H9 (cell line): ENCODE measurements around the gene GNB1L. TPM values are rescaled to one million over a fixed set of nuclear protein-coding genes. Genes with fewer than 3 reads are reported as not detected.

Source experiments
- DNase-seq: peaks from one replicate; pipeline ENCODE4 v3.0.0-alpha.2; 2017
- H2AFZ ChIP-seq: one replicate; pipeline ENCODE4 v1.6.1; 2013; ENCODE audit warnings: mild to moderate bottlenecking, low read length, control low read depth, moderate library complexity
- H2AK5ac ChIP-seq: 2 replicates; pipeline ENCODE4 v1.6.1; 2013; ENCODE audit warnings: low read length, control low read depth, mixed read lengths; ENCODE audit not compliant: insufficient read length
- H2BK120ac ChIP-seq: one replicate; pipeline ENCODE4 v1.6.1; 2013; ENCODE audit warnings: low read depth, mild to moderate bottlenecking, low read length, control low read depth, inconsistent platforms; ENCODE audit not compliant: poor library complexity, severe bottlenecking
- H2BK12ac ChIP-seq: 2 replicates; pipeline ENCODE4 v1.6.1; 2013; ENCODE audit warnings: low read length, control low read depth, mixed read lengths, low read depth; ENCODE audit not compliant: insufficient read length
- H2BK15ac ChIP-seq: 2 replicates; pipeline ENCODE4 v1.6.1; 2013; ENCODE audit warnings: low read depth, low read length, control low read depth
- H2BK20ac ChIP-seq: one replicate; pipeline ENCODE4 v1.6.1; 2013; ENCODE audit warnings: low read depth, mild to moderate bottlenecking, low read length, control low read depth, inconsistent platforms; ENCODE audit not compliant: poor library complexity, severe bottlenecking
- H2BK5ac ChIP-seq: 2 replicates; pipeline ENCODE4 v1.6.1; 2013; ENCODE audit warnings: low read length, control low read depth, mixed read lengths; ENCODE audit not compliant: insufficient read length
- H3K14ac ChIP-seq: 2 replicates; pipeline ENCODE4 v1.6.1; 2013; ENCODE audit warnings: low read length, control low read depth; ENCODE audit not compliant: insufficient read depth
- H3K18ac ChIP-seq: 2 replicates; pipeline ENCODE4 v1.6.1; 2013; ENCODE audit warnings: low read depth, mild to moderate bottlenecking, mixed read lengths, low read length, control low read depth; ENCODE audit not compliant: insufficient read length
- H3K23ac ChIP-seq: 2 replicates; pipeline ENCODE4 v1.6.1; 2013; ENCODE audit warnings: low read length, control low read depth, mixed read lengths, low read depth; ENCODE audit not compliant: insufficient read length
- H3K23me2 ChIP-seq: 2 replicates; pipeline ENCODE4 v1.6.1; 2013; ENCODE audit warnings: low read depth, mild to moderate bottlenecking, mixed read lengths, low read length, control low read depth; ENCODE audit not compliant: insufficient read length, poor library complexity, severe bottlenecking
- H3K27ac ChIP-seq: 2 replicates; pipeline ENCODE4 v1.5.1; 2013; ENCODE audit warnings: low read length, control low read depth, mixed read lengths, low read depth; ENCODE audit not compliant: insufficient read length
- H3K27me3 ChIP-seq: 2 replicates; pipeline ENCODE4 v1.6.1; 2013; ENCODE audit warnings: low read length, control low read depth, inconsistent platforms; ENCODE audit not compliant: insufficient read depth
- H3K4ac ChIP-seq: 2 replicates; pipeline ENCODE4 v1.6.1; 2013; ENCODE audit warnings: low read depth, mild to moderate bottlenecking, control low read depth, inconsistent platforms, low read length, moderate library complexity
- H3K4me1 ChIP-seq: 2 replicates; pipeline ENCODE4 v1.6.1; 2013; ENCODE audit warnings: low read length, control low read depth, inconsistent platforms; ENCODE audit not compliant: insufficient read depth
- H3K4me2 ChIP-seq: 2 replicates; pipeline ENCODE4 v1.6.1; 2013; ENCODE audit warnings: low read length, control low read depth, mixed read lengths; ENCODE audit not compliant: insufficient read length, insufficient read depth
- H3K56ac ChIP-seq: 2 replicates; pipeline ENCODE4 v1.6.1; 2013; ENCODE audit warnings: low read depth, mild to moderate bottlenecking, mixed read lengths, low read length, control low read depth; ENCODE audit not compliant: insufficient read length
- H3K79me1 ChIP-seq: 2 replicates; pipeline ENCODE4 v1.6.1; 2013; ENCODE audit warnings: low read depth, mild to moderate bottlenecking, moderate library complexity, low read length, control low read depth, inconsistent platforms; ENCODE audit not compliant: insufficient read depth, poor library complexity, severe bottlenecking
- H3K79me2 ChIP-seq: 2 replicates; pipeline ENCODE4 v1.6.1; 2013; ENCODE audit warnings: low read length, control low read depth, inconsistent platforms; ENCODE audit not compliant: insufficient read depth
- H3K9ac ChIP-seq: 2 replicates; pipeline ENCODE4 v1.6.1; 2013; ENCODE audit warnings: low read length, control low read depth, mixed read lengths; ENCODE audit not compliant: insufficient read length; ENCODE audit errors: extremely low read depth
- H3K9me3 ChIP-seq: one replicate; pipeline ENCODE4 v1.6.1; 2013; ENCODE audit warnings: low read depth, low read length, inconsistent platforms; ENCODE audit not compliant: control insufficient read depth
- H3T11ph ChIP-seq: one replicate; pipeline ENCODE4 v1.6.1; 2013; ENCODE audit warnings: mild to moderate bottlenecking, low read length, control low read depth, inconsistent platforms
- H4K20me1 ChIP-seq: one replicate; pipeline ENCODE4 v1.6.1; 2013; ENCODE audit not compliant: control insufficient read depth, insufficient read length, insufficient read depth
- H4K5ac ChIP-seq: 2 replicates; pipeline ENCODE4 v1.6.1; 2013; ENCODE audit warnings: low read depth, mild to moderate bottlenecking, mixed read lengths, low read length, control low read depth; ENCODE audit not compliant: insufficient read length
- H4K8ac ChIP-seq: replicated peaks from 2 replicates; pipeline ENCODE4 v1.6.1; 2013; ENCODE audit warnings: low read length, control low read depth, mixed read lengths, low read depth; ENCODE audit not compliant: insufficient read length
- H4K91ac ChIP-seq: 2 replicates; pipeline ENCODE4 v1.6.1; 2013; ENCODE audit warnings: low read depth, mild to moderate bottlenecking, moderate library complexity, mixed read lengths, low read length, control low read depth; ENCODE audit not compliant: insufficient read length
- H3K27ac Mint-ChIP-seq, 3 experiments: 2 replicates in 2 of 3; 3 replicates in 1 of 3; pipeline ENCODE4 v1.8.0; 2020 to 2021; ENCODE audit warnings: mixed read lengths in 3 of 3, mild to moderate bottlenecking in 1 of 3, moderate library complexity in 1 of 3
- H3K27me3 Mint-ChIP-seq: 2 replicates; pipeline ENCODE4 v1.8.0; 2021; ENCODE audit warnings: low read depth, mild to moderate bottlenecking, moderate library complexity, mixed read lengths
- H3K36me3 Mint-ChIP-seq, 3 experiments: 2 replicates in 2 of 3; 3 replicates in 1 of 3; pipeline ENCODE4 v1.8.0; 2020 to 2021; ENCODE audit warnings: low read depth in 3 of 3, mixed read lengths in 3 of 3; ENCODE audit not compliant: insufficient read depth in 1 of 3
- H3K4me1 Mint-ChIP-seq, 2 experiments: 2 replicates each; pipeline ENCODE4 v1.8.0; 2020; ENCODE audit warnings: mixed read lengths in 2 of 2
- H3K4me3 Mint-ChIP-seq, 2 experiments: 2 replicates in 1 of 2; 3 replicates in 1 of 2; pipeline ENCODE4 v1.8.0; 2020 to 2021; ENCODE audit warnings: mild to moderate bottlenecking in 2 of 2, mixed read lengths in 2 of 2, moderate library complexity in 1 of 2
- H3K9me3 Mint-ChIP-seq, 2 experiments: 2 replicates in 1 of 2; 3 replicates in 1 of 2; pipeline ENCODE4 v1.8.0; 2020; ENCODE audit warnings: mild to moderate bottlenecking in 2 of 2, mixed read lengths in 2 of 2, moderate library complexity in 1 of 2
- CTCF ChIP-seq: fragments of 200-600 bp; sonication (generic); conservative IDR thresholded peaks from 3 replicates; pipeline ENCODE4 v1.8.0; 2021; ENCODE audit warnings: antibody characterized with exemption, mild to moderate bottlenecking
- WGBS: extraction: QIAGEN DNeasy Blood & Tissue Kit; methylation state at CpG from one replicate; pipeline ENCODE4 v1.1.7; 2013; ENCODE audit warnings: missing lambda C conversion rate, low lambda C conversion rate, mixed read lengths; ENCODE audit not compliant: insufficient read length; ENCODE audit errors: extremely low coverage; 5-methylcytosine and 5-hydroxymethylcytosine counted together
- total RNA-seq: library from RNA; stranded (reverse); gene quantifications from 2 replicates; pipeline ENCODE4 v1.2.1, GENCODE V29; 2021

The GNB1L gene
- total RNA-seq, 1 experiment from 2014 or later, result 22.4 TPM

GRCh38 chr22:19862619-19863246 is 8.1 kb upstream of the GNB1L start:
- Histone ChIP-seq H3K4ac (no peak overlapping the region), H4K20me1 (no peaks in the 10 kb centered on the region), H3K23ac (no peak overlapping the region), H2BK12ac (no peak overlapping the region), H2BK20ac (no peak overlapping the region), H3K9ac (no peak overlapping the region), H2BK15ac (no peak overlapping the region), H3K56ac (no peak overlapping the region), H2BK5ac (no peak overlapping the region), H3K79me1 (no peaks in the 10 kb centered on the region), H3K4me2 (no peak overlapping the region), H3K18ac (no peak overlapping the region), H4K5ac (no peak overlapping the region), H3K14ac (no peak overlapping the region), H2BK120ac (no peak overlapping the region), H3K23me2 (no peaks in the 10 kb centered on the region), H3K27ac (no peak overlapping the region), H4K8ac (no peak overlapping the region), H3K79me2 (no peaks in the 10 kb centered on the region), H3K4me1 (no peaks in the 10 kb centered on the region), H2AFZ (no peak overlapping the region), H3T11ph (no peak overlapping the region), H3K9me3 (no peaks in the 10 kb centered on the region), H4K91ac (no peak overlapping the region), H2AK5ac (no peak overlapping the region), H3K27me3 (no peaks in the 10 kb centered on the region)
- Mint-ChIP-seq H3K9me3 (no peaks in the 10 kb centered on the region), H3K36me3 (no peaks in the 10 kb centered on the region), H3K27me3 (no peaks in the 10 kb centered on the region; the same call in 1 of the 2 replicates), H3K27ac (no peak overlapping the region), H3K4me3 (no peak overlapping the region), H3K4me1 (peaks cover 12% of the 10 kb centered on the region in 2 experiments)
- no peak for DNase-seq
- WGBS, result no CpG with 5 or more reads among the region's 13 CpGs
- no peak for TF ChIP-seq CTCF
